SKM-1 treated with dmso at 0.1 percent for 144 hours (cell line): Measurements from ENCODE around the gene UTP3.
"Not testable (repeated sequence)": the region's sequence is repeated elsewhere in the genome, so short reads cannot be mapped to it uniquely, and the experiment has no call there.

ENCODE experiments used
- DNase-seq: peaks from one replicate; lab custom pipeline; 2025; ENCODE audit not compliant: unreplicated experiment; lab: John Stamatoyannopoulos, UW

The UTP3 gene

DNA sequence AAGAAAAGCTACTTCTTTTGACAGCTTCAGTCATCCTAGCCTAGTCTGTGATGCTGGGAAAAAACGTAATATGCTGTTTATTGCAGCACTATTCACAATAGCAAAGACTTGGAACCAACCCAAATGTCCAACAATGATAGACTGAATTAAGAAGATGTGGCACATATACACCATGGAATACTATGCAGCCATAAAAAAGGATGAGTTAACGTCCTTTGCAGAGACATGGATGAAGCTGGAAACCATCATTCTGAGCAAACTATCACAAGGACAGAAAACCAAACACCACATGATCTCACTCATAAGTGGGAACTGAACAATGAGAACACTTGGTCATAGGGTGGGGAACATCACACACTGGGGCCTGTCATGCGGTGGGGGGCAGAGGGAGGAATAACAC, 6.2 kb upstream of the UTP3 start:
- not testable (repeated sequence) for DNase-seq

DNA sequence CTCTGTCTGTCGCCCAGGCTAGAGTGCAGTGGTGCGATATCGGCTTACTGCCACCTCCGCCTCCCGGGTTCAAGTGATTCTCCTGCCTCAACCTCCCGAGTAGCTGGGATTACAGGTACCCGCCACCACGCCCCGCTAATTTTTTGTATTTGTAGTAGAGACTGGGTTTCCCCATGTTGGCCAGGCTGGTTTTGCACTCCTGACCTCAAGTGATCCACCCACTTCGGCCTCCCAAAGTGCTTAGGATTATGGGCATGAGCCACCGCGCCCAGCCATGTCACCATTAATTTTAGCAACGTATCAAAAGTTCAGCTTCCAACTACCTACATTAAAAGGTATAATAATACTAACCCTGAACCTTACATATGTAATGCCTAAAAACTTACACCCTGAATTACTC, 940 bp upstream of the UTP3 start:
- DNase-seq: no peak

DNA sequence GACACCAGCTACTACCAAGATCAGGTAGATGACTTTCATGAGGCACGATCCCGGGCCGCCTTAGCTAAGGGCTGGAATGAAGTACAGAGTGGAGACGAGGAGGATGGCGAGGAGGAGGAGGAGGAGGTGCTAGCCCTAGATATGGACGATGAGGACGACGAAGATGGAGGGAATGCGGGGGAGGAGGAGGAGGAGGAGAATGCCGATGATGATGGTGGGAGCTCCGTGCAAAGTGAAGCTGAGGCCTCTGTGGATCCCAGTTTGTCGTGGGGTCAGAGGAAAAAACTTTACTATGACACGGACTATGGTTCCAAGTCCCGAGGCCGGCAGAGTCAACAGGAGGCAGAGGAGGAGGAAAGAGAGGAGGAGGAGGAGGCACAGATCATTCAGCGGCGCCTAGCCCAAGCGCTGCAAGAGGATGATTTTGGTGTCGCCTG, 481 bp downstream of the UTP3 start:
- no peak for DNase-seq

DNA sequence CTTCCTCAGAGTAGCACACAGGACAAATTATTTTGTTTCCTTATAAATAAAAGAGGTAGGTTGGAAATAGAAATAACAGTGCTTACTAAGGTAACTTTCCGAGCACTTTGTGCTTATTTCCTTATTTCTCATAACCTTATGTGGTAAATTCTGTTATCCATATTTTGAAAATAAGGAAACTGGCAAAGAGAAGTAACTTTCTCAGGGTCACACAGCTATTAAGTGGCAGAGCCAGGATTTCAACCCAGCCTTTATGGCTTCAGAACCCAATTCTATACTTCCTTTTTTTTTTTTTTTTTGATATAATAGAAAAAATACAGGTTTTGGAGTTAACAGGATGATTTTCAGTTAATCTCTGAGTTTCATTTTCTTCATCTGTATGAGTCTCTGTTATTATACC, 3.3 kb downstream of the UTP3 start:
- no peak for DNase-seq

GRCh38 chr4:70694633-70695032, 6.3 kb downstream of the UTP3 start:
- DNase-seq: not testable (repeated sequence)

- not testable (repeated sequence) for DNase-seq
Measured at GRCh38 chr4:70698435-70698834, 10.1 kb downstream of the UTP3 start.

DNA sequence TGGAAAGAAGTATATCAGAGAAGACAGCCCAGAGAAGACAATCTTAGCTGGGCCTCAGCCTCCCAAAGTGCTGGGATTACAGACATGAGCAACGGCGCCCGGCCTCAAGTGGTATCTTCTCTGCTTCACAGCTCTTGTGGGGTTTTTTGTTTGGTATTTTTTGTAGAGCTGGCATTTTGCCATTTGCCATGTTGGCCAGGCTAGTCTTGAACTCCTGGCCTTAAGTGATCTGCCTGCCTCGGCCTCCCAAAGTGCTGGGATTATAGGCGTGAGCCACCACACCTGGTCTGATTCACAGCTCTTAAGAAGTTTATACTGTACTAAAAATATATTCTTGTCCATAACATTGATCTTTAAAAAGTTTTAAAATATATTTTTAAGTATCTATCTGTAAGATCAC, 12.4 kb downstream of the UTP3 start:
- DNase-seq: no peak

DNA sequence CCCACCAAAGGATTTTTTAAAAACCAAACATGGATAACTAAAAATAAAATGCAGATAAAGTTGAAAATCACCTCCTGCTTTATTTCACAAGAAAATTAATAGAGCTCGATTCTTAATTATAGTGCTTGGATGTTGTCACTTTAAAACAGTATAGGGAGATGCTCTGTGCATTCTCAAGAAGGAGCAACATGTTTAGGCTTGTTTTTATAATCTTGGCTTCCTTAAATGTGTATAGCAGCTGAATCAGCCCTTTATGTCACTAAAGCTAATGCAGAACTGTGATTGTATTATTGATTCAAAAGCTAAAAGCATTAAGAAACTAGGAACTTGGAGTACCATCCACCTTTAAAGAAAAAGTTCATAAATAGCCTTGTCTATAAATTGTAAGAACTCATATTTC, 12.9 kb downstream of the UTP3 start:
- DNase-seq: no peak

DNA sequence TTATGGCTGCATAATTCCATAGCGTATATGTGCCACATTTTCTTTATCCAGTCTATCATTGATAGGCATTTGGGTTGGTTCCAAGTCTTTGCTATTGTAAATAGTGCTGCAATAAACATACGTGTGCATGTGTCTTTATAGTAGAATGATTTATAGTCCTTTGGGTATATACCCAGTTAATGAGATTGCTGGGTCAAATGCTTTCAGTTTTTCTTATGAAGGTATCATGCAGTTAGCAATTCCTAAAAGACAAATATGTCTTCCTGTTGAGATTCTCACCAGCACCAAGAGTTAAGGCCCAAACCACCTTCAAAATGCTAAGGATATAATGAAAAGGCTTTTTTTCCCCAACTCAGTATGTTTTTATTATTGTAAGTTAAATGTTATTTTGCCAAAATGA, 14.3 kb downstream of the UTP3 start:
- not testable (repeated sequence) for DNase-seq

DNA sequence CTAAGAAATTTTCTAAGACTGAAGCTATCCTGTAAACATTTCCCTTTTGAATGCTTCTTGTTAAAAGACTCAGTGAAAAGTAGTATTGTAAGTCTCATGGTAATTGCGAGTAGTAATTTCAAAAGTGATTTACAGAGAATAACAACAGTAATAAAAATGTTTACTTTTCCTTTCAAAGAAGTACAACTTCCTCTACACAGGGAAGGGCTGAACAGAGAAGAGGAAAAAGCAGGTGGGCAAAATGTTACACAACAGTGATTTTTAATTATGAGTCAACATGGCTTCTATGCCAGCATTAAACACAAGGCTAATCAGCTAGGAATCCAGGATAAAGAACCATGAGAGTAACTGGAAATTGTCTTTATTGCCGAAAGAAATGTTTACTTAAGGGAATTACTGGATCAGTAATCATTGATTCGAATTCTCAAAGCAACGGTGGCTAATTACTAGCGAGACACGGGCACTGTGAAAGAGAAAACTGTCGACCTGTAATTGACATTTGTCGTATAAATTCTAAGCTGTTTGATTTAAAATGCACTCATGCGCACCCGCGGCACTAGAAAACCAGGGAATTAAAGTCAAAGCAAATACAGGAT, 15.4 kb downstream of the UTP3 start:
- DNase-seq: no peak

DNA sequence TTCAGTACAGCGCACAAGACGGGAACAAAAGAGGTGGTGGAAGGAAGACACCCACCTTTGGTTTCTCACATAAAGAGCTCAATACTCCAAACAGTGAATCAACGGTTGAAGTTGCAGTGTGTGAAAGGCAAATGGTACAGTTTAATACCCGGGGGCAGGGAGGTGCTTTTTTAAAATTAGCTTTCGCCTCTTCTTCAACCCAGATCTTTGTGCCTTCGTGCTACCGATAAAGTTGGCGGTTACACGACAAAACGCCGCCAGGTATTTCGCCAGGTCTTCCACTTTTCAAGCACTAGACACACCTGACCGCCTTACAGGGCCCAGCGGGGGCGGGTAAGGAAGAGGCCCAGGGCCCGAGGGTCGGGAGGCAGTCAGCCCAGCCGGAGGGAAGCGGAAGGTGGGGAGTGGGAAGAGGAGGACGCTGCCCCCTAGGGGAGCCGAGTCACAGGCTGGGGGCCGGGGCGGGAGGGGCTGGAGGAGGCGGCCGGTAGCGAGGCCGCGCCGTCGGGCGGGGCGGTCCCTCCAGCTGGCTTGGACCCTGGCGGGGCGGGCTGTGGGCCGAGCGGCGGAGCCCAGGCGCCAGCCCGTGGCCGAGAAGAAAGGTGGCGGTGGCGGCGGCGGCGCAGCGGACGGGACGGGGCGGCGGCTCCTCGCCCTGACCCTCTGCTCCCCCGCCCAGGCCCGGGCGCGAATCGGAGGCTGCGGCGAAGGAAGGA, 16.0 kb downstream of the UTP3 start:
- DNase-seq: peak; percentile 57

DNA sequence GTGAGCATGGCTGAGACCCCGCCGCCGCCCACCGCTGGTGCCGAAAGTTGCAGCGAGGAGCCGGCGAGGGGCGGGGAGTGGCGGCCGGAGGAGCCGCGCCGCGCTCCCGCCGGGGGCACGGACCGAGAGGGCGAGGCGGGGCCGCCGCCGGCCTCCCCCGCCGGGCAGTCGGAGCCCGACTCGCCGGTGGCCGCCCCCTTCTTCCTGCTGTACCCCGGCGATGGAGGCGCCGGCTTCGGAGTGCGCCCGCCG, 16.5 kb downstream of the UTP3 start:
- no peak for DNase-seq

DNA sequence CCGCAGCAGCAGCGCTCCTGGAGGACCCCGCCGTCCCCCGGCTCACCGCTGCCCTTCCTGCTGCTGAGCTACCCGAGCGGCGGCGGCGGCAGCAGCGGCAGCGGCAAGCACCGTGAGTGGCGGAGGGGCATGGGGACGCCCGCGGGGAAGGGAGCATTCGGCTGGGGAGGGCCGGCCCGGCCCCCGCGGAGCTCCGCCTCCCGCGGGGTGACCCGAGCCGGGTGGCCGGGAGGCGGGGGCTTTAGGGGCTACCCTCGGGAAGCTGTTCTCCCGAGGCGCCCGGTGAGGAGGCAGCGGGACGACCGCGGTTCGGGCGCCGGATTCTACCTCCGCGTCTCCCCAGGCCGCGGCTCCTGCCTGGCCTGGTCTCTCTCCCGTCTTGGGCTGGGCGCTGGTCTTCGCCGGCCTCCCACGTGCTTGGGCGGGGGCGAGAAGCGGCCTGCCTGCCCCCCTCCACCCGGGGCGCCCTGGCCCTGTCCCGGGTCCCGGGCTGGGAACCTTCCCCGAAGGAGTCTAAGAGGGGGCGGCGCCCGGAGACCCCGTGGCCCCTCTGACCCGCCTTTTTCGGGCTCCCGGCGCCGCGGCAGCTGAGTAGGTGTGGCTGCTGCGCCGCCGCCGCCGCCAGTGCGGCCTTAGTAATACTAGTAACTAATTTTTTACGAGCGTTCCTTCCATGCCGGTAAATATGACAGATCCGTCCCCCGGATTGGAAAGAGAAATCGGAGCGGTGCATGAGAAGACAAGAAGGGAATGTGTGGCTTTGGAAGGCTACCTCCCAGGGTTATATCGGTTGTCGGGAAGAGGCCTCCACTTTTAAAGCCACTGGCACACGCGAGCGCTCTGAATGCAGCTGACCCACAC, 17.1 kb downstream of the UTP3 start:
- peak; percentile 66 for DNase-seq

DNA sequence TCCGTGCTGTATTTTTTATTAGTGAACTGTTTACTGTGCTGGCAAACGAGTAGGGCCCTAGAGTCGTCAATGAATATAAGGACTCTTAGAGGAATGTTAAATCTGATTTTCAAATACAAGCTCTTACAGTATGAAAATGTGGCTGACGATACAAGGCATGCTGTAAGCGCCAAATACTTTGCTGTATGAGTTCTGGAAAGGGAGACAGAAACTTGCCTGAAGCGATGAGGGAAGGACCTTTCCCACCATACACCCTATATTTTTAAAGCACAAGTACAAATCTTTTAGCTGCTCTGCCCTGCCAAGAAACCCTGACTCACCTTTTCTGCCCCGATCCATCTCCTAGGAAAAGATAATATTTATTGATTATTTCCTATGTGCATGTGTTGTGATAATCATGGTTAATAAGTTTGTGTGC, 17.7 kb downstream of the UTP3 start:
- no peak for DNase-seq

DNA sequence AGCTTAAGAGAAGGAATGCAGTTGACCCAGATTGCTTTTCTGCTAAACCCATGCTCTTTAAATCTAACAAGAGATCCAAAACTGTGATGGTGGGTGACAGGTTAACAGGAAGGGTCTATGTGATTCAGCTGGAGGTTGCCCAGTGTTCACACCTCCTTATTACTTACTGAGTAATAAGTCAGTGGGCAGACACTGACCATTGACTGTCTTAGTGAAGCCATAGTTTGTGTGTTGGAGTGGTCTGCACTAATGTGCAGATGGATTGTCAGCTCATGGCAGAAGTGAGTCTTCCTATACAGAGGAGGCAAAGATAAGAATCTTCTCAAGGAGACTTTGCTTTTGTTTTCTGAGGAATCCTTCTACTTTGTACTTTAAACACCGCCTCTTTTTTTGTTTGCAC, 18.2 kb downstream of the UTP3 start:
- no peak for DNase-seq

- DNase-seq: no peak
Measured at GRCh38 chr4:70709611-70710205, 21.4 kb downstream of the UTP3 start.

DNA sequence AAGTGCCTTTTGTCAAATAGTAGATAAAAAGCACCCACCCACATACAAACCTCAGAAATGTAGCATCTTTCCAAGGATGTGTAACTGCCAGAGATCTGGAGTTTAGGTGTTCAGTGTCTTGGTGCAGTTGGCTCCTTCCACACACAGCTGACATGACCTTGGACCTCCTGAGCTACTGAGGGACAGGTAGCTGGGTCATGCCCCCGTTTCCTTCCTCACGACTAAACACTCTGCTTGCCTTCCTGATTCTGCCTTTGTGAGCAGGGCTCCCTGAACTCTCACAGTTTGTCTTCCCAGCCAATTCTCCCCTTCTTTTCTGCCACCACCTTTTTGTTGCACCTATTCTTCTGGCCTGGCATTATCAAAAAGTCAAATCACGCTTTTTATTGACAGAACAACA, 23.3 kb downstream of the UTP3 start:
- no peak for DNase-seq

DNA sequence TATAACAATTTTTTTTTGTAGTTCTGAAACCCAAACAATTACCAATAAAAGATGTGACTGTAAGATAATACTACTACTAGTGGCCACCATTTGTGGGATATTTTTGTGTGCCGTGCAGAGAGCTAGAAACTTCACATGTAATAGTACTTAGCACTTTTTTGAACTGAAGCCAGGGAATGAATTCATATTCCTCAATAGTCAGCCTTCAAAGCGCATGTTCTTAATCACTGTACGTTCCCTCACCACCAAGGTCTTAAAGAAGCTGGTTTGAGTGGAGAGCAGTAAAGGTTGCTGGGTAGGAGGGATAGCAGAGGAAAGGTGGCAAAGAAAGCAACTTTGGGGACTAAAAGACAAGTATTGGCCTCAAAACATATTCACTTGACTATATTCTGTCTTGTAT, 23.8 kb downstream of the UTP3 start:
- no peak for DNase-seq

GRCh38 chr4:70712604-70713452, 24.5 kb downstream of the UTP3 start:
- no peak for DNase-seq

GRCh38 chr4:70713453-70714078, 25.2 kb downstream of the UTP3 start:
- peak; percentile 29 for DNase-seq
